HEK293T (cell line): ENCODE measurements around the gene RASSF5.

Experiments
- CTCF ChIA-PET: fragments of 350-600 bp; formaldehyde crosslinking; extraction: SDS; loops from one replicate; lab custom pipeline; 2021; ENCODE audit warnings: antibody characterized with exemption, inconsistent platforms; lab: Yijun Ruan, JAX
- POLR2A ChIA-PET: fragments of 350-600 bp; formaldehyde crosslinking; extraction: SDS; loops from one replicate; lab custom pipeline; 2020; ENCODE audit warnings: antibody characterized with exemption, inconsistent platforms; lab: Yijun Ruan, JAX
- DNase-seq: peaks from one replicate; pipeline ENCODE4 v3.0.0; 2012; ENCODE audit warnings: mixed read lengths; ENCODE audit errors: extremely low spot score
- ARNT ChIP-seq: fragments of 450-650 bp; IDR thresholded peaks from 2 replicates; pipeline ENCODE4 v1.6.1; 2017; ENCODE audit warnings: mild to moderate bottlenecking
- BHLHE40 ChIP-seq: fragments of 450-650 bp; IDR thresholded peaks from 2 replicates; pipeline ENCODE4 v1.6.1; 2016; ENCODE audit warnings: mild to moderate bottlenecking, moderate library complexity, borderline replicate concordance
- CTBP1 ChIP-seq: fragments of 450-650 bp; IDR thresholded peaks from 2 replicates; pipeline ENCODE4 v1.6.1; 2016; ENCODE audit warnings: borderline replicate concordance
- ELF4 ChIP-seq: fragments of 450-650 bp; IDR thresholded peaks from 2 replicates; pipeline ENCODE4 v1.6.1; 2017; ENCODE audit warnings: antibody characterized with exemption
- FOXA1 ChIP-seq: fragments of 450-650 bp; IDR thresholded peaks from 2 replicates; pipeline ENCODE4 v1.6.1; 2016; ENCODE audit warnings: mild to moderate bottlenecking
- FOXK2 ChIP-seq: fragments of 450-650 bp; IDR thresholded peaks from 2 replicates; pipeline ENCODE4 v1.6.1; 2016; ENCODE audit warnings: mild to moderate bottlenecking
- FOXM1 ChIP-seq: fragments of 450-650 bp; IDR thresholded peaks from 2 replicates; pipeline ENCODE4 v1.6.1; 2017; ENCODE audit warnings: mild to moderate bottlenecking, borderline replicate concordance
- HDGF ChIP-seq: fragments of 450-650 bp; IDR thresholded peaks from 2 replicates; pipeline ENCODE4 v1.6.1; 2017; ENCODE audit warnings: antibody characterized with exemption, borderline replicate concordance
- L3MBTL2 ChIP-seq: fragments of 450-650 bp; conservative IDR thresholded peaks from 2 replicates; pipeline ENCODE4 v1.6.1; 2016; ENCODE audit warnings: mild to moderate bottlenecking
- LEF1 ChIP-seq: fragments of 450-650 bp; IDR thresholded peaks from 2 replicates; pipeline ENCODE4 v1.6.1; 2017; ENCODE audit warnings: mild to moderate bottlenecking, borderline replicate concordance
- NFRKB ChIP-seq: fragments of 450-650 bp; IDR thresholded peaks from 2 replicates; pipeline ENCODE4 v1.6.1; 2016; ENCODE audit warnings: mild to moderate bottlenecking, moderate library complexity
- PKNOX1 ChIP-seq: fragments of 450-650 bp; IDR thresholded peaks from 2 replicates; pipeline ENCODE4 v1.6.1; 2016
- SP1 ChIP-seq: fragments of 450-650 bp; IDR thresholded peaks from 2 replicates; pipeline ENCODE4 v1.6.1; 2017
- SUZ12 ChIP-seq: fragments of 450-650 bp; IDR thresholded peaks from 2 replicates; pipeline ENCODE4 v1.6.1; 2016; ENCODE audit warnings: mild to moderate bottlenecking
- TARDBP ChIP-seq: fragments of 450-650 bp; IDR thresholded peaks from 2 replicates; pipeline ENCODE4 v1.6.1; 2016
- ZNF384 ChIP-seq: fragments of 450-650 bp; IDR thresholded peaks from 2 replicates; pipeline ENCODE4 v1.6.1; 2016

RASSF5 gene

DNA sequence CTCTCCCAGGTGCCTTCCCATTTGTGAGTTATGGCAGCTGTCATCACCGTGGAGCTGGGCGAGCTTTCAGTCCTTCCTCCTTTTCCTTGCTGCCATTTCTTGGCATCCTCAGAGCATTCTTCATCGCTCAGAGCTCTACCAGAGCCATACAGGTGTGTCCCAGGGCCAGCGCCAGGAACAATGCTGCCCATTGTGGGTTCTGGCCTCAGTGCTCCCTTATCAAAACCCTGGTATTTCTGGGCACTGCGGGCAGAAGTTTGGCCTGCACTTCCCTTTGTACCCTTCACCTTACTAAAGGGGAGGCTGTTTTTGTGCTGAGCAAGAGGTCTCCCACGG, 28.5 kb downstream of the RASSF5 start:
- no peak for DNase-seq
- no peak for TF ChIP-seq ELF4
- no peak for TF ChIP-seq SP1
- TF ChIP-seq FOXK2: no peak
- TF ChIP-seq HDGF: no peak
- no peak for TF ChIP-seq L3MBTL2
- TF ChIP-seq ZNF384: no peak
- TF ChIP-seq SUZ12: no peak
- no peak for TF ChIP-seq BHLHE40
- no peak for TF ChIP-seq ARNT
- TF ChIP-seq NFRKB: no peak
- no peak for TF ChIP-seq LEF1
- no peak for TF ChIP-seq FOXA1
- no peak for TF ChIP-seq CTBP1
- no peak for TF ChIP-seq PKNOX1
- no peak for TF ChIP-seq FOXM1
- TF ChIP-seq TARDBP: no peak
- CTCF ChIA-PET: interaction anchor here (2.8 kb wide), 1 partner anchor 10 kb away, joined by 14 read pairs; no protein-coding TSS in a partner anchor
- POLR2A ChIA-PET: no interaction called here

GRCh38 chr1:206537141-206537540, 29.8 kb downstream of the RASSF5 start:
- TF ChIP-seq LEF1 (no peak), SUZ12 (no peak), PKNOX1 (no peak), TARDBP (no peak)
- no peak for DNase-seq
- ChIA-PET CTCF (interaction anchor here (0.9 kb wide), 1 partner anchor 8 kb away, joined by 3 read pairs; no protein-coding TSS in a partner anchor), POLR2A (no interaction called here)

- no peak for DNase-seq
- CTCF ChIA-PET: interaction anchor here (1.1 kb wide), 1 partner anchor 59 kb away, joined by 4 read pairs; no protein-coding TSS in a partner anchor
- TF ChIP-seq L3MBTL2: no peak
- no peak for TF ChIP-seq ARNT
- TF ChIP-seq PKNOX1: no peak
- TF ChIP-seq CTBP1: no peak
- TF ChIP-seq FOXA1: no peak
- no peak for TF ChIP-seq ZNF384
- TF ChIP-seq NFRKB: no peak
- no peak for TF ChIP-seq SP1
- TF ChIP-seq ELF4: no peak
- no peak for TF ChIP-seq BHLHE40
- POLR2A ChIA-PET: no interaction called here
Measured at GRCh38 chr1:206538086-206538770, 30.9 kb downstream of the RASSF5 start.

GRCh38 chr1:206538901-206539640, 31.7 kb downstream of the RASSF5 start:
- no peak for DNase-seq
- no peak for TF ChIP-seq ARNT
- no peak for TF ChIP-seq TARDBP
- no peak for TF ChIP-seq FOXM1
- no peak for TF ChIP-seq HDGF
- TF ChIP-seq CTBP1: no peak
- TF ChIP-seq SP1: no peak
- TF ChIP-seq FOXK2: no peak
- TF ChIP-seq L3MBTL2: no peak
- POLR2A ChIA-PET: no interaction called here
- CTCF ChIA-PET: interaction anchor here (1.1 kb wide), 1 partner anchor 60 kb away, joined by 4 read pairs; no protein-coding TSS in a partner anchor

DNA sequence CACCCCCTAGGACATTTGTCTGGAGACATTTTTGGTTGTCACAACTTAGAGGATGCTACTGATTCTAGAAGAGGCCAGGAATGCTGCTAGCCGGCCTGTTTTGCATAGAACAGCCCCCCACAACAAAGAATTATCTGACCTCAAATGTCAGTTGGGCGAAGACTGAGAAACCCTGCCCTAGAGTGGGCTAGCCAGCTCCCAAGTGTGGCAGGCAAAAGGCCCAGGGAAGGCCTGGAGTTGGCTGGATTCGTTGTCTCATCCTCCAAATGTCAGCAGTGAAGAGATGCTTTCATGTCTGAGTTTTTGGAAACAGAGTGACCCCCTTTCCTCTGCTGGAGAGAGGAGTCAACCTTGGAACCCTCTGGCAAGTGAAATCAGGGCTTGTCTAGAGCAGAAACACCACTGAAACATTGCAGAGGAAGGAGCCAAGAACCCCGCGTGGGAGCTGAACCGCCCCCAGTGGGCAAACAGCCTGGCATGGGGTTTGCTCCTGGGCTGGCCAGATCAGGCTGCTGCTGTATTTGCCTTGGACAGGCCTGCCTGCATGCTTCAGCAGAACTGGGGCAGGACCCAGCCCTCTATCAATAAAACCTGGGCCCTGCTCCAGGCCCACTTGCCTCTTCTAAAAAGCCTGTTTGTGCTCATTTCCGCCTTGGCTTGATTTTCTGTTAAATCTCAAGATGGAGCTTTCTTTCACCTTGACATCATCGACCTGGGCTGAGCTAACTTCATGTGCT, 32.9 kb downstream of the RASSF5 start:
- ChIA-PET CTCF (interaction anchor here (0.6 to 1.1 kb wide), 3 partner anchors 28 to 67 kb away, joined by 3 to 5 read pairs (median 5); no protein-coding TSS in a partner anchor), POLR2A (no interaction called here)
- TF ChIP-seq FOXK2 (no peak), SUZ12 (no peak), TARDBP (no peak), PKNOX1 (no peak), BHLHE40 (no peak), CTBP1 (no peak), L3MBTL2 (no peak), HDGF (no peak), FOXM1 (no peak), ELF4 (no peak), LEF1 (no peak)
- no peak for DNase-seq
